Epithelial cell of esophagus (primary cell): Measurements from ENCODE around the gene ZNF606.

Experiments used
- DNase-seq: peaks from one replicate; pipeline ENCODE4 v3.0.0; 2010; ENCODE audit warnings: low read depth
- H3K4me3 ChIP-seq: 2 replicates; pipeline ENCODE4 v1.5.1; 2011; ENCODE audit warnings: mild to moderate bottlenecking, low read length, control low read depth
- TF ChIP-seq, protein P1 (sequence below): IDR thresholded peaks from 2 replicates; pipeline ENCODE4 v1.5.1; 2011; ENCODE audit warnings: low read depth, mild to moderate bottlenecking, low read length, control low read depth, inconsistent platforms; ENCODE audit not compliant: insufficient read depth; ENCODE audit errors: missing control alignments

ZNF606 gene

DNA sequence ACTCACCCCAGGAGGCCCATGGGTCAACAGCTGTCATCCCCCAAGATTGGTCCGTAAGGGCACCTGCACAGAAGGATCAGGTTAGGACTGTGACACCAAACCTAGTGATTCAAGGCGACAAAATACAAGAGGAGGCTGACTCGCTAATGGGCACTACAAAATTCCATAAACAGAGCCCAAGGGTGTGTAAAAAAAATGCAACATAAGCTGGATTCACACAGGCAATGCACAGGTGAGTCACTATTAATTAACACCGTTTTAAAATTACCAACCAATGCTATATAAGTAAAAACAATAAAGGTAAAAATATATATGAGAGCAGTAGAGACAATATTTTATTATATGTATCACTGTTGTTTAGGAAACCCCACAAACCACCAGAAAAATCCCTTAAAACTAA, 1.9 kb downstream of the ZNF606 start:
- TF ChIP-seq, protein P1, sequence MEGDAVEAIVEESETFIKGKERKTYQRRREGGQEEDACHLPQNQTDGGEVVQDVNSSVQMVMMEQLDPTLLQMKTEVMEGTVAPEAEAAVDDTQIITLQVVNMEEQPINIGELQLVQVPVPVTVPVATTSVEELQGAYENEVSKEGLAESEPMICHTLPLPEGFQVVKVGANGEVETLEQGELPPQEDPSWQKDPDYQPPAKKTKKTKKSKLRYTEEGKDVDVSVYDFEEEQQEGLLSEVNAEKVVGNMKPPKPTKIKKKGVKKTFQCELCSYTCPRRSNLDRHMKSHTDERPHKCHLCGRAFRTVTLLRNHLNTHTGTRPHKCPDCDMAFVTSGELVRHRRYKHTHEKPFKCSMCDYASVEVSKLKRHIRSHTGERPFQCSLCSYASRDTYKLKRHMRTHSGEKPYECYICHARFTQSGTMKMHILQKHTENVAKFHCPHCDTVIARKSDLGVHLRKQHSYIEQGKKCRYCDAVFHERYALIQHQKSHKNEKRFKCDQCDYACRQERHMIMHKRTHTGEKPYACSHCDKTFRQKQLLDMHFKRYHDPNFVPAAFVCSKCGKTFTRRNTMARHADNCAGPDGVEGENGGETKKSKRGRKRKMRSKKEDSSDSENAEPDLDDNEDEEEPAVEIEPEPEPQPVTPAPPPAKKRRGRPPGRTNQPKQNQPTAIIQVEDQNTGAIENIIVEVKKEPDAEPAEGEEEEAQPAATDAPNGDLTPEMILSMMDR: no peak
- DNase-seq: no peak
- no peak overlapping the region for H3K4me3 ChIP-seq

DNA sequence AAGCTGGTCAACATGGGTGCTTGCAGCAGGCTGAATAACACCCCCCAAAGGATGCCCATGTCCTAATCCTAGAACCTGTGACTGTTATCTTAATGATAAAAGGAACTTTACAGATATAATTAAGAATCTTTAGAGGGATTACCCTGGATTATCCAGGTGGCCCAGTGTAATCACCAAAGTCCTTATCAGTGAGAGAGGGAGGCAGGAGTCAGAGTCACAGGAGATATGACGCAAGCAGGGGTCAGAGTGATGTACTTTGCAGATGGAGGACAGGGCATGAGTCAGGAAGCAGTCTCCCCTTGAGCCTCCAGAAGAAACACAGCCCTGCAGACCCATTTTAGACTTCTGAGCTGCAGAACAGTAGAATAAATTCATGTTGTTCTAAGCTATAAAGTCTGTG, 9.8 kb downstream of the ZNF606 start:
- no peak overlapping the region for H3K4me3 ChIP-seq
- DNase-seq: no peak
- TF ChIP-seq, protein P1: no peak

DNA sequence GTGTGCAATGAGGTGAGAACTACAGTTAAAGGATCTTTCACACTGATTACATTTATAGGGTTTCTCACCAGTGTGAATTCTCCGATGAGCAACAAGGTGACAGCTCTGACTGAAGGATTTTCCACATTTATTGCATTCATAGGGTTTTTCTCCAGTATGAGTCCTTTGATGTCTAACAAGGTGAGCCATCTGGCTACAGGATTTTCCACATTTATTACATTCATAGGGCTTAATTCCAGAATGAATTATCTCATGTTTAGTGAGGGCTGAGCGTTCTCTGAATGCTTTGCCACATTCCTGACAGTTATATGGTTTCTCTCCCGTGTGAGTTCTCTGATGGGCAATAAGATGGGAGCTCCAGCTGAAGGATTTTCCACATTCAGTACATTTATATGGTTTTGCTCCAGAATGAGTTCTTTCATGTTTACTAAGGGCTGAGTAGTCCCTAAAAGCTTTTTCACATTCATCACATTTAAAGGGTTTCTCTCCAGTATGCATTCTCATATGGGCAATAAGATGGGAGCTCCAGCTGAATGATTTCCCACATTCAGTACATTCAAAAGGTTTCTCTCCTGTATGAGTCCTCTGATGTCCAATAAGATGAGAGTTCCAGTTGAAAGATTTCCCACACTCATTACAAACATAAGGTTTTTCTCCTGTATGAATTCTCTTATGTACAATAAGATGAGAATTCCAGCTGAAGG, 23.9 kb downstream of the ZNF606 start:
- DNase-seq: no peak
- TF ChIP-seq, protein P1: no peak
- no peak overlapping the region for H3K4me3 ChIP-seq

DNA sequence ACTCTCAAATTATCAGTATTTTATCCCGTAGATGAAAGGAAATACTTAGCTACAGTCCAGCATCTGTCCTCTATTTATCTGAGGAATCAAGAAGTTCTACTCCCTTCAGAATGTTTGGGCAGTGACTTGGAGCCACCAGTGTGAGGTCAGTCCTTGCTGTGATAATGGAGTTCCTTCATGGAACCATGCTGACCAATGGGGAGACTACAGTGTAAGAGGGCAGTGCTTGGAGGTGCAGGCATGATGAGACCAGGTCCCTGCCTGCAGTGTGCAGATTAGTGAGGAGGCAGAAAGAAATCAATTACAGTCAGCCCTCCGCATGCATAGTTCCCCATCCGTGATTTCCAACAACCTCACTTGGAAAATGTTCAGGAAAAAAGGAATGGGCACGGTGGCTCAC, 28.2 kb downstream of the ZNF606 start, which contains the start of gene C19orf18:
Gene C19orf18, minus strand, starts transcription at position 101 of the 400 bp plus-strand sequence. CDS start 102 bp downstream, outside the sequence.
- TF ChIP-seq, protein P1: no peak
- no peak for DNase-seq
- no peak within 1 kb of the TSS for H3K4me3 ChIP-seq

DNA sequence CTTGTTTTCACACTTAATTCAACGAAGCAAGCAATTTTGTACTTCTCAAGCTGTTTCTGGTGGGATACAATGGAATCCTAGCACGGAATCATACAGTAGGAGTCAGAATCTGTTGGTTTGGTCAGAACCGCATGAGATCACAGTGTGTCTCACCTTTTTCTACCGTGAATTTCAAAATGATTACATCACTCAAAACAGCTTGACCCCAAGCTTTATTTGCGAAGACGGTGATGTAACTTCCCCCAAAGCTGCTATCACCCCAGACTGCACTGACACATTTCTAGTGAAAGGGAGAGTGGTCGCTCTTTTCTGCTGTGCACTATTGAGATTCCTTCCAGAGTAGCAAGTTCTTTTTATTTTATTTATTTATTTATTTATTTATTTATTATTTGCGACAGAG, 37.9 kb downstream of the ZNF606 start:
- no peak overlapping the region for H3K4me3 ChIP-seq
- TF ChIP-seq, protein P1: no peak
- no peak for DNase-seq

DNA sequence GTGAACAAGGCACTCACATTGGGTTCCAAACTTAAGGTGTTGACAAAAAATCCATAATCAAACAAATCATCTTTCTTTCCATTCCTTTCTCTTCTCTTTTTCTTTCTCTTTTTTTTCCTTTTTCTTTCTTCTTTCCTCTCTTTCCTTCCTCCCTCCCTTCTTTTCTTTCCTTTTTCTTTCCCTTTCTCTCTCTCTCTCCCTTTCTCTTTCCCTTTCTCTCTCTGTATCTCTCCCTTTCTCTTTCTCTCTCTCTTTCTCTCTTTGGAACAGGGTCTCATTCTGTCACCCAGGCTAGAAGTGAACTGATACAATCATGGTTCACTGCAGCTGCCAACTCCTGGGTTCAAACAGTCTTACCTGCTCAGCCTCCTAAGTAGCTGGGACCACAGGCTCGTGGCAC, 40.8 kb downstream of the ZNF606 start:
- TF ChIP-seq, protein P1: no peak
- DNase-seq: no peak
- no peak overlapping the region for H3K4me3 ChIP-seq

DNA sequence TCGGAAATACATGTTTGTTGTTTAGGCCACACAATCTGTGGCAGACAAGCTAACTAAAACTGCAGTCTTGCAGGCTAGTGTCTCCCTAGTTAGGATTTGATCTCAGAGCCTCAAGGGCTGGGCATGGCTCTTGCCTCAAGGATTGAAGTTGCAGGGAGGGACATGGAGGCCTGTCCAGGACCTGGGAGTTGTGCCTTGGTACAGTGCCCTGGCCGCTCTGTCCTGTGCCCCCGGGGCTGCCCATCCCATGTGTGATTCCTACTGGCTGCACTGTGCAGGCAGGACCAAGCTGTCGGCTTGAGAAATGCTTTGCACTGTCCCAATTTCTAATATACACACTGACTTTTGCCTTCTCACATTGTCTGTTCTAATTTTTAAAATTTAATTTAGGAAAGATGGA, 47.6 kb downstream of the ZNF606 start:
- TF ChIP-seq, protein P1: no peak
- DNase-seq: no peak
- H3K4me3 ChIP-seq: no peak overlapping the region
